OCI-LY7 (cell line): ENCODE measurements around the gene C21orf91.

Source experiments
- CTCF ChIP-seq: fragments of 200-600 bp; sonication (generic); conservative IDR thresholded peaks from 2 replicates; pipeline ENCODE4 v1.5.1; 2014; ENCODE audit warnings: mild to moderate bottlenecking, antibody characterized with exemption, low read length, moderate library complexity, mixed read lengths
- EZH2phosphoT487 ChIP-seq: fragments of 200-600 bp; sonication (generic); IDR thresholded peaks from 2 replicates; pipeline ENCODE4 v1.6.1; 2018; ENCODE audit warnings: low read depth, borderline replicate concordance, mild to moderate bottlenecking, mixed run types, antibody characterized with exemption, low read length, moderate library complexity, mixed read lengths

DNA sequence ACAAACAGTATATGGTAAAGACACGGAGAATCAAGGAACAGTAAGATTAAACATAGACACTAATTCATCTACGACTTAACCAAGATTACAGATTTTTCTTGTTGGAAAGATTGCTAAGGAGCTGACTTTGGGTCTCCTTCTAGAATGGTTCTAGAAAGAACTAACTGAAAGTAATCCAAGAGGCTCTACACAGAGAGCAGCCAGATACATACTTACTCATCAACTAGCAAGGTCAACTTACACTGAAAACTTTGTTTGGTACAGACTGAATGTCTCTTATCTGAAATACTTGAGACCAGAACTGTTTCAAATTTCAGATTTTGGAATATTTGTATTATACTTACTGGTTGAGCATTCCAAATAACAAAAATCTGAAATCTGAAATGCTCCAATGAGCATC lies 5.8 kb downstream of the C21orf91 start:
- TF ChIP-seq CTCF = no peak
- no peak for TF ChIP-seq EZH2phosphoT487
